Measurements from ENCODE around the gene ACP7.

GRCh38 chr19:39111593-39112199 is 27.5 kb downstream of the ACP7 start:
- no peak for TF ChIP-seq CTCF (IDR thresholded peaks at IDR 0.05 in 2 of 3, conservative IDR thresholded peaks at IDR 0.05 in 1 of 3; ENCODE audit: insufficient read depth in 2 of 3, low read depth in 1 of 3, low read length in 3 of 3)
- TF ChIP-seq POLR2A (conservative IDR thresholded peaks at IDR 0.05): no peak
- no peak for TF ChIP-seq KDM4B (IDR thresholded peaks at IDR 0.05; ENCODE audit: borderline replicate concordance in 2 of 2, low read depth in 1 of 2)
- TF ChIP-seq, protein P1, sequence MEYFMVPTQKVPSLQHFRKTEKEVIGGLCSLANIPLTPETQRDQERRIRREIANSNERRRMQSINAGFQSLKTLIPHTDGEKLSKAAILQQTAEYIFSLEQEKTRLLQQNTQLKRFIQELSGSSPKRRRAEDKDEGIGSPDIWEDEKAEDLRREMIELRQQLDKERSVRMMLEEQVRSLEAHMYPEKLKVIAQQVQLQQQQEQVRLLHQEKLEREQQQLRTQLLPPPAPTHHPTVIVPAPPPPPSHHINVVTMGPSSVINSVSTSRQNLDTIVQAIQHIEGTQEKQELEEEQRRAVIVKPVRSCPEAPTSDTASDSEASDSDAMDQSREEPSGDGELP (CRISPR knock-in tag; IDR thresholded peaks at IDR 0.05; ENCODE audit: borderline replicate concordance): no peak
- TF ChIP-seq MXI1 (IDR thresholded peaks at IDR 0.05; ENCODE audit: low read depth, low read length): no peak
- TF ChIP-seq, protein P2, sequence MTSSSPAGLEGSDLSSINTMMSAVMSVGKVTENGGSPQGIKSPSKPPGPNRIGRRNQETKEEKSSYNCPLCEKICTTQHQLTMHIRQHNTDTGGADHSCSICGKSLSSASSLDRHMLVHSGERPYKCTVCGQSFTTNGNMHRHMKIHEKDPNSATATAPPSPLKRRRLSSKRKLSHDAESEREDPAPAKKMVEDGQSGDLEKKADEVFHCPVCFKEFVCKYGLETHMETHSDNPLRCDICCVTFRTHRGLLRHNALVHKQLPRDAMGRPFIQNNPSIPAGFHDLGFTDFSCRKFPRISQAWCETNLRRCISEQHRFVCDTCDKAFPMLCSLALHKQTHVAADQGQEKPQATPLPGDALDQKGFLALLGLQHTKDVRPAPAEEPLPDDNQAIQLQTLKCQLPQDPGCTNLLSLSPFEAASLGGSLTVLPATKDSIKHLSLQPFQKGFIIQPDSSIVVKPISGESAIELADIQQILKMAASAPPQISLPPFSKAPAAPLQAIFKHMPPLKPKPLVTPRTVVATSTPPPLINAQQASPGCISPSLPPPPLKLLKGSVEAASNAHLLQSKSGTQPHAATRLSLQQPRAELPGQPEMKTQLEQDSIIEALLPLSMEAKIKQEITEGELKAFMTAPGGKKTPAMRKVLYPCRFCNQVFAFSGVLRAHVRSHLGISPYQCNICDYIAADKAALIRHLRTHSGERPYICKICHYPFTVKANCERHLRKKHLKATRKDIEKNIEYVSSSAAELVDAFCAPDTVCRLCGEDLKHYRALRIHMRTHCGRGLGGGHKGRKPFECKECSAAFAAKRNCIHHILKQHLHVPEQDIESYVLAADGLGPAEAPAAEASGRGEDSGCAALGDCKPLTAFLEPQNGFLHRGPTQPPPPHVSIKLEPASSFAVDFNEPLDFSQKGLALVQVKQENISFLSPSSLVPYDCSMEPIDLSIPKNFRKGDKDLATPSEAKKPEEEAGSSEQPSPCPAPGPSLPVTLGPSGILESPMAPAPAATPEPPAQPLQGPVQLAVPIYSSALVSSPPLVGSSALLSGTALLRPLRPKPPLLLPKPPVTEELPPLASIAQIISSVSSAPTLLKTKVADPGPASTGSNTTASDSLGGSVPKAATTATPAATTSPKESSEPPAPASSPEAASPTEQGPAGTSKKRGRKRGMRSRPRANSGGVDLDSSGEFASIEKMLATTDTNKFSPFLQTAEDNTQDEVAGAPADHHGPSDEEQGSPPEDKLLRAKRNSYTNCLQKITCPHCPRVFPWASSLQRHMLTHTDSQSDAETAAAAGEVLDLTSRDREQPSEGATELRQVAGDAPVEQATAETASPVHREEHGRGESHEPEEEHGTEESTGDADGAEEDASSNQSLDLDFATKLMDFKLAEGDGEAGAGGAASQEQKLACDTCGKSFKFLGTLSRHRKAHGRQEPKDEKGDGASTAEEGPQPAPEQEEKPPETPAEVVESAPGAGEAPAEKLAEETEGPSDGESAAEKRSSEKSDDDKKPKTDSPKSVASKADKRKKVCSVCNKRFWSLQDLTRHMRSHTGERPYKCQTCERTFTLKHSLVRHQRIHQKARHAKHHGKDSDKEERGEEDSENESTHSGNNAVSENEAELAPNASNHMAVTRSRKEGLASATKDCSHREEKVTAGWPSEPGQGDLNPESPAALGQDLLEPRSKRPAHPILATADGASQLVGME (CRISPR knock-in tag; IDR thresholded peaks at IDR 0.05): no peak
- no peak for TF ChIP-seq YY1 (IDR thresholded peaks at IDR 0.05; ENCODE audit: borderline replicate concordance in 1 of 3, control insufficient read depth in 1 of 3, extremely low read depth in 1 of 3, insufficient read depth in 3 of 3, insufficient read length in 1 of 3, insufficient replicate concordance in 2 of 3, low read depth in 1 of 3, low read length in 2 of 3)
- no peak for TF ChIP-seq KLF1 (tag; IDR thresholded peaks at IDR 0.05)
- TF ChIP-seq POLR2AphosphoS5 (IDR thresholded peaks at IDR 0.05; ENCODE audit: control insufficient read depth, insufficient read depth, low read depth, low read length): no peak
- TF ChIP-seq MAFK (IDR thresholded peaks at IDR 0.05; ENCODE audit: low read length): no peak
- no peak for TF ChIP-seq MAZ (CRISPR knock-in tag; conservative IDR thresholded peaks at IDR 0.05 in 1 of 2, IDR thresholded peaks at IDR 0.05 in 1 of 2)

Data from K562 (cell line).